Heart right ventricle (tissue), 16 donors: Measurements from ENCODE around the gene GOPC. TPM values are rescaled to one million over a fixed set of nuclear protein-coding genes. Genes with fewer than 3 reads are reported as not detected.

Experiments used
- ATAC-seq, 8 donors: fragments of 200-7000 bp; cut with Tn5 transposase; one replicate each; pipeline ENCODE4 v1.9.1; 2020; ENCODE audit warnings: mild to moderate bottlenecking in 8 of 8, moderate library complexity in 8 of 8, moderate number of reproducible peaks in 1 of 8
- DNase-seq, 2 donors: peaks; one replicate each; pipeline ENCODE4 v3.0.0-alpha.2; 2020
- H3K27ac ChIP-seq, 10 donors: fragments of 200-600 bp; sonication (generic) in 2 of 10; one replicate each; pipeline versions ENCODE4 v1.5.0 to v1.8.0; 2020 to 2022; ENCODE audit warnings: mild to moderate bottlenecking in 3 of 10
- H3K27me3 ChIP-seq, 7 donors: fragments of 200-600 bp; one replicate each; pipeline ENCODE4 v1.8.0; 2021 to 2022; ENCODE audit warnings: mild to moderate bottlenecking in 2 of 7
- H3K36me3 ChIP-seq, 9 donors: fragments of 200-600 bp; sonication (generic) in 1 of 9; one replicate each; pipeline versions ENCODE4 v1.5.0 to v1.8.0; 2020 to 2022; ENCODE audit warnings: mild to moderate bottlenecking in 2 of 9
- H3K4me1 ChIP-seq, 9 donors: fragments of 200-600 bp; sonication (generic) in 1 of 9; one replicate each; pipeline versions ENCODE4 v1.5.0 to v1.8.0; 2020 to 2022; ENCODE audit warnings: mild to moderate bottlenecking in 4 of 9
- H3K4me3 ChIP-seq, 10 donors: fragments of 200-600 bp; sonication (generic) in 2 of 10; one replicate each; pipeline versions ENCODE4 v1.5.0 to v1.8.0; 2020 to 2022; ENCODE audit warnings: mild to moderate bottlenecking in 7 of 10, moderate library complexity in 2 of 10
- H3K9me3 ChIP-seq, 11 donors: fragments of 200-600 bp in 10 of 11; sonication (generic) in 2 of 11; one replicate each; pipeline versions ENCODE4 v1.5.0 to v1.8.0; 2013 to 2022; ENCODE audit warnings: mild to moderate bottlenecking in 2 of 11, control low read depth in 1 of 11, moderate library complexity in 1 of 11
- WGBS, 2 donors: extraction: QIAGEN DNeasy Blood & Tissue Kit; methylation state at CpG; one replicate each; pipeline ENCODE4 v1.1.7; 2013; ENCODE audit warnings: inconsistent platforms in 1 of 2; 5-methylcytosine and 5-hydroxymethylcytosine counted together
- intact Hi-C, 10 donors: fragments of 100-400 bp; cut with DNase I; formaldehyde crosslinking; loops; one replicate each; pipeline versions ENCODE4 v1.11.1 to v1.14.2; 2022
- polyA plus RNA-seq, 2 donors: library from polyadenylated mRNA; stranded (reverse); fragments of 200-250 nt; gene quantifications; one replicate each; pipeline ENCODE4 v1.2.3, GENCODE V29; 2013
- total RNA-seq, 10 donors: library from RNA; stranded (reverse); fragmentation: NEBNext Ultra II Directional in 3 of 10; extraction: Animal tissue kit (Norgen Biotek cat#: 25700) in 3 of 10; gene quantifications; one replicate each; pipeline versions ENCODE4 v1.2.1 to v1.2.4, GENCODE V29; 2021 to 2023
- TF ChIP-seq, protein P1 (sequence below), 9 donors: fragments of 200-600 bp; sonication (generic) in 2 of 9; IDR thresholded peaks; one replicate each; pipeline versions ENCODE4 v1.5.0 to v1.8.0; 2021 to 2022; ENCODE audit warnings: antibody characterized with exemption in 9 of 9, mild to moderate bottlenecking in 5 of 9, moderate library complexity in 1 of 9
- donor health status: Arrhythmogenic right ventricular cardiomyopathy.
- donor health status: ischemic (EF 13 %, LVEDD 7.1; RV severe dilation, severe dysfunction).
- donor health status: healthy with polysubstance abuse.
- donor health status: DM: no; HTN: yes; CAD: no.
- donor health status: DM: no; HTN: no; CAD: no.
- donor health status: ischemic (EF 25% LVEDD 6.9; RV normal size, moderate dysfunction).
- donor health status: ischemic (EF 25% LVEDD 5.7; RV mildly dilated, moderate dysfunction).
- donor health status: healthy.
- donor health status: DM: yes; HTN: yes; CAD: no.
- donor health status: Ischemic cardiomyopathy.
- donor health status: ischemic (EF 35%, LVEDD 5.7; RV mildly dilated, moderate dysfunction).
- donor health status: nonischemic (EF 11% LVEDD 7.7; RV severe dilation, severe dysfunction).
- donor health status: DM: yes; HTN: yes; CAD: no.
- donor health status: PGD.
- donor health status: ischemic (EF 29% LVEDD 5.4; RV normal size, mild dysfunction).
- donor health status: nonischemic (EF 23%, LVEDD 6.1; RV moderate dilation, normal function).

GOPC gene
- total and polyA plus RNA-seq, 12 donors, result 11.1 to 32.8 (median 23.5) TPM

GRCh38 chr6:117548797-117549301 is 53.5 kb downstream of the GOPC start:
- TF ChIP-seq, protein P1, sequence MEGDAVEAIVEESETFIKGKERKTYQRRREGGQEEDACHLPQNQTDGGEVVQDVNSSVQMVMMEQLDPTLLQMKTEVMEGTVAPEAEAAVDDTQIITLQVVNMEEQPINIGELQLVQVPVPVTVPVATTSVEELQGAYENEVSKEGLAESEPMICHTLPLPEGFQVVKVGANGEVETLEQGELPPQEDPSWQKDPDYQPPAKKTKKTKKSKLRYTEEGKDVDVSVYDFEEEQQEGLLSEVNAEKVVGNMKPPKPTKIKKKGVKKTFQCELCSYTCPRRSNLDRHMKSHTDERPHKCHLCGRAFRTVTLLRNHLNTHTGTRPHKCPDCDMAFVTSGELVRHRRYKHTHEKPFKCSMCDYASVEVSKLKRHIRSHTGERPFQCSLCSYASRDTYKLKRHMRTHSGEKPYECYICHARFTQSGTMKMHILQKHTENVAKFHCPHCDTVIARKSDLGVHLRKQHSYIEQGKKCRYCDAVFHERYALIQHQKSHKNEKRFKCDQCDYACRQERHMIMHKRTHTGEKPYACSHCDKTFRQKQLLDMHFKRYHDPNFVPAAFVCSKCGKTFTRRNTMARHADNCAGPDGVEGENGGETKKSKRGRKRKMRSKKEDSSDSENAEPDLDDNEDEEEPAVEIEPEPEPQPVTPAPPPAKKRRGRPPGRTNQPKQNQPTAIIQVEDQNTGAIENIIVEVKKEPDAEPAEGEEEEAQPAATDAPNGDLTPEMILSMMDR (IDR thresholded peaks at IDR 0.05), result no peak
- intact Hi-C loops, result loop anchor here in 4 of 10 donors (5.0 to 10.0 kb wide), 2 partner anchors 64 to 67 kb away; partner anchors contain the start of gene DCBLD1 (in 4 of the 4)
- Histone ChIP-seq H3K27ac (peak overlapping the region in 2 of 10 donors; percentile 69 to 71), H3K27me3 (no peaks in the 10 kb centered on the region), H3K4me3 (peak overlapping the region in 6 of 10 donors; percentile 45 to 64 (median 56)), H3K4me1 (peaks cover 0 to 34% (median 10%) of the 10 kb centered on the region in 9 donors), H3K9me3 (no peaks in the 10 kb centered on the region), H3K36me3 (peaks cover 0 to 38% (median 3%) of the 10 kb centered on the region in 9 donors)
- WGBS, 2 donors, result 86 to 89% methylated on average over 8 of the region's 8 CpGs
- no peak for DNase-seq
- ATAC-seq, result no peak

- peak overlapping the region; percentile 23 to 64 (median 52) for H3K4me3 ChIP-seq
- H3K9me3 ChIP-seq, result no peaks in the 10 kb centered on the region
- 27 to 36% methylated on average over 64 of the region's 64 CpGs for WGBS, 2 donors
- peaks cover 0 to 34% (median 10%) of the 10 kb centered on the region in 9 donors for H3K4me1 ChIP-seq
- intact Hi-C loops, result loop anchor here in 4 of 10 donors (5.0 to 10.0 kb wide), 2 partner anchors 63 to 66 kb away; partner anchors contain the start of gene DCBLD1 (in 4 of the 4)
- no peaks in the 10 kb centered on the region for H3K27me3 ChIP-seq
- DNase-seq (peak; percentile 67 to 71), ATAC-seq (peak; percentile 82 to 97 (median 89))
- TF ChIP-seq, protein P1 (IDR thresholded peaks at IDR 0.05), result peak in 4 of 9 donors; percentile 27 to 43 (median 40)
- H3K36me3 ChIP-seq, result peaks cover 0 to 47% (median 3%) of the 10 kb centered on the region in 9 donors
- peak overlapping the region in 8 of 10 donors; percentile 10 to 71 (median 46) for H3K27ac ChIP-seq
Observed at GRCh38 chr6:117547688-117548621, 54.4 kb downstream of the GOPC start.

GRCh38 chr6:117546674-117547073 is 55.6 kb downstream of the GOPC start:
- H3K27ac ChIP-seq, result no peak overlapping the region
- H3K36me3 ChIP-seq, result peaks cover 0 to 56% (median 3%) of the 10 kb centered on the region in 9 donors
- no peak for ATAC-seq
- no peaks in the 10 kb centered on the region for H3K27me3 ChIP-seq
- intact Hi-C loops, result loop anchor here in 4 of 10 donors (5.0 to 10.0 kb wide), 2 partner anchors 62 to 64 kb away; partner anchors contain the start of gene DCBLD1 (in 4 of the 4)
- TF ChIP-seq, protein P1 (IDR thresholded peaks at IDR 0.05), result no peak
- no peaks in the 10 kb centered on the region for H3K9me3 ChIP-seq
- 88 to 90% methylated on average over 5 of the region's 5 CpGs for WGBS, 2 donors
- no peak overlapping the region for H3K4me3 ChIP-seq
- peaks cover 0 to 34% (median 10%) of the 10 kb centered on the region in 9 donors for H3K4me1 ChIP-seq
- no peak for DNase-seq

DNA sequence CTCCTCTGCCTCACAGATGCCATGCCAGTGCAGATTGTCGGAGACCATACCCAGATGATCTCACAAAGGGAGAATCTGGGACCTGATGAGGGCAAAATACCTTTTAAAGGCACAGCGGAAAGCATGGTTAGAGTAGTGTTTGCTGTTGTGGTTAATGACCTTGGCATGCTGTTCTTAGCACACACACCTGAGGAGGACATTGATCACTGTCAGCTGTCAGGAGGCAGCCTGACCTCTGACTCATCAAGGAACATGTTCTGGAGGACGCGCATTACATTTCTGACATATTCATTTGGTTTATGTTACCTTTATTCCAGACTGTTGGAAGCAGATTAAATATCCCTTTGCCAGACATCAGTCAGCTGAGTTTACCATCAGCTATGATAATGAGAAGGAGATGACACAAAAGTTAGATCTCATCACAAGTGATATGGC is 57.1 kb downstream of the GOPC start:
- peaks cover 0 to 71% (median 3%) of the 10 kb centered on the region in 9 donors for H3K36me3 ChIP-seq
- H3K9me3 ChIP-seq, result no peaks in the 10 kb centered on the region
- TF ChIP-seq, protein P1 (IDR thresholded peaks at IDR 0.05), result no peak
- intact Hi-C loops, result loop anchor here in 4 of 10 donors (5.0 to 10.0 kb wide), 2 partner anchors 60 to 63 kb away; partner anchors contain the start of gene DCBLD1 (in 4 of the 4)
- H3K27me3 ChIP-seq, result no peaks in the 10 kb centered on the region
- H3K27ac ChIP-seq, result no peak overlapping the region
- 86 to 87% methylated on average over 4 of the region's 4 CpGs for WGBS, 2 donors
- H3K4me1 ChIP-seq, result peaks cover 0 to 27% (median 10%) of the 10 kb centered on the region in 9 donors
- no peak for ATAC-seq
- no peak for DNase-seq
- H3K4me3 ChIP-seq, result no peak overlapping the region
